Endothelial cell of umbilical vein (primary cell): ENCODE data around the gene GRID2.

Source experiments
- CTCF ChIP-seq, 2 donors: IDR thresholded peaks; 1 replicate in 1 of 2; 2 replicates in 1 of 2; pipeline ENCODE4 v1.5.1; 2011; ENCODE audit warnings: low read length in 2 of 2, mild to moderate bottlenecking in 2 of 2, moderate library complexity in 2 of 2, control low read depth in 1 of 2, inconsistent platforms in 1 of 2, low read depth in 1 of 2; ENCODE audit not compliant: insufficient read depth in 1 of 2; ENCODE audit errors: extremely low read depth in 1 of 2
- EZH2 ChIP-seq: IDR thresholded peaks from 2 replicates; pipeline ENCODE4 v1.6.1; 2012; ENCODE audit warnings: borderline replicate concordance, low read depth, mild to moderate bottlenecking, moderate library complexity, low read length, inconsistent platforms; ENCODE audit not compliant: severe bottlenecking
- MAX ChIP-seq: IDR thresholded peaks from 2 replicates; pipeline ENCODE4 v1.6.1; 2011; ENCODE audit not compliant: insufficient read depth, insufficient read length
- POLR2A ChIP-seq: IDR thresholded peaks from 2 replicates; pipeline ENCODE4 v1.6.1; 2012; ENCODE audit warnings: low read depth, mild to moderate bottlenecking, control low read depth, low read length
- POLR2AphosphoS5 ChIP-seq: IDR thresholded peaks from 2 replicates; pipeline ENCODE4 v1.6.1; 2012; ENCODE audit warnings: low read depth, mild to moderate bottlenecking, control low read depth, low read length, moderate library complexity; ENCODE audit not compliant: insufficient read depth

- TF ChIP-seq CTCF (IDR thresholded peaks at IDR 0.05; ENCODE audit: extremely low read depth in 1 of 2, insufficient read depth in 1 of 2, low read depth in 1 of 2, low read length in 2 of 2) (no peak), EZH2 (no peak), POLR2A (no peak), MAX (no peak), POLR2AphosphoS5 (no peak)
Observed at GRCh38 chr4:93730760-93731159, 1427.0 kb downstream of the GRID2 start.
